Activated CD8-positive, alpha-beta T cell treated with anti-CD3 and anti-CD28 coated beads for 36 hours (primary cell): ENCODE results near the gene BCL7A. TPM values are rescaled to one million over a fixed set of nuclear protein-coding genes. Genes with fewer than 3 reads are reported as not detected.

Source experiments
- ATAC-seq: fragments of 200-7000 bp; cut with Tn5 transposase; one replicate; pipeline ENCODE4 v1.10.0; 2021; ENCODE audit warnings: mild to moderate bottlenecking, moderate library complexity
- CTCF ChIA-PET: fragments of 350-600 bp; sonication (Branson Sonifier 250); formaldehyde crosslinking; loops from one replicate; lab custom pipeline; 2021; ENCODE audit warnings: antibody characterized with exemption; lab: Charles Lee
- POLR2A ChIA-PET: fragments of 350-600 bp; sonication (Branson Sonifier 250); formaldehyde crosslinking; loops from one replicate; lab custom pipeline; 2021; ENCODE audit warnings: antibody characterized with exemption; lab: Charles Lee
- DNase-seq: peaks from one replicate; pipeline ENCODE4 v3.0.0-alpha.2; 2020
- H3K27ac Mint-ChIP-seq: one replicate; pipeline ENCODE4 v1.8.0; 2021; ENCODE audit warnings: mild to moderate bottlenecking, mixed read lengths
- H3K27me3 Mint-ChIP-seq: one replicate; pipeline ENCODE4 v1.8.0; 2021; ENCODE audit warnings: mixed read lengths
- H3K36me3 Mint-ChIP-seq: one replicate; pipeline ENCODE4 v1.8.0; 2021; ENCODE audit warnings: low read depth, mixed read lengths
- H3K4me1 Mint-ChIP-seq: one replicate; pipeline ENCODE4 v1.8.0; 2021; ENCODE audit warnings: low read depth, mixed read lengths
- H3K4me3 Mint-ChIP-seq: one replicate; pipeline ENCODE4 v1.8.0; 2021; ENCODE audit warnings: mild to moderate bottlenecking, moderate library complexity, mixed read lengths
- H3K9me3 Mint-ChIP-seq: one replicate; pipeline ENCODE4 v1.8.0; 2021; ENCODE audit warnings: mixed read lengths
- intact Hi-C: fragments of 100-400 bp; cut with micrococcal nuclease; formaldehyde crosslinking; loops from one replicate; pipeline ENCODE4 v1.10.0; 2022
- total RNA-seq, 2 experiments: library from RNA; stranded (reverse); gene quantifications; one replicate each; pipeline ENCODE4 v1.2.3, GENCODE V29; 2021
- TF ChIP-seq, protein P1 (sequence below): fragments of 200-600 bp; IDR thresholded peaks from one replicate; pipeline ENCODE4 v1.8.0; 2022; ENCODE audit warnings: antibody characterized with exemption, mild to moderate bottlenecking

Gene BCL7A
- total RNA-seq, 2 experiments from 2014 or later, result 6.7 to 7.3 TPM

DNA sequence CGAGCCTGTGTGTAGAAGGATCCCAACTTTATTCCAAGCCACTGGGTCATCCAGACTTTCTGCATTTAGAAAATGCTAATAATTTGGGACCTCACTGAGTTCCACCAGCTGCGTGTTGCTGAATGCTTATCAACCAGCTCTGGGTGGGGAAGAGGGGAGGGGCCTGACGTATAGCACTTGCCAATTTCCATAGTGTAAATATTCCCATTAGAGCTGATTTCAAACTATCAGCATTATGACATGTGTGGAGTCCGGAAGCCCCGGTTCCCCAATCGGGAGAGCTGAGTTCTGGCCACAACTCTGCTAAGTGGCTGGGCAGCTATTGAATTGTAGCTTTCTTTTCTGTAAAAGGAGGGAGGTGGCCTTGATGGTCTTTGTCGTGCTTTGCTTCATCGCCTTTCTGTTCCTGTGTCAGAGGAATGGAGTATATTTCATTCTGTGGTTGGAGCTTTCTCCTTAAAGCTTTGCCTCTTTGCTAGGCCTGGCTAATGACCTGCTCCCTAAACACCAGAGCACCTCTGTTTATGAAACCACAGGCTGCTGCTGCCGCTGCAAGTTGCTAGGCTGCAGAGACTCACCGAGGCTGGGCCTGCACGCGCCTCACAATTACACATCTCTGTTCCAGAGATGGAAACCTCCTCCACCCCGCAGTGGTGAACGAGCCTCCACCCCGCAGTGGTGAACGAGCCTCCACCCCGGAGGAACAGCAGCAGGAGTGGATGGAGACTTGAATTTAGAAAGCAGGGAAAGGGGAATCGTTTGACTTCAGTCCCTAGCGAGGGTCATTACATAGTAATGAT, 7.7 kb upstream of the BCL7A start:
- peak; percentile 31 for DNase-seq
- Mint-ChIP-seq H3K27ac (no peak overlapping the region), H3K27me3 (no peaks in the 10 kb centered on the region), H3K4me3 (no peak overlapping the region), H3K4me1 (no peaks in the 10 kb centered on the region), H3K9me3 (peaks cover 2% of the 10 kb centered on the region), H3K36me3 (no peaks in the 10 kb centered on the region)
- ChIA-PET CTCF (interaction anchor here (1.0 to 1.4 kb wide), 3 partner anchors 18 to 153 kb away, joined by 3 read pairs; no protein-coding TSS in a partner anchor), POLR2A (interaction anchor here (0.7 to 0.8 kb wide), 2 partner anchors 22 to 438 kb away, joined by 4 read pairs; no protein-coding TSS in a partner anchor)
- intact Hi-C loops, result no loop called here
- TF ChIP-seq, protein P1, sequence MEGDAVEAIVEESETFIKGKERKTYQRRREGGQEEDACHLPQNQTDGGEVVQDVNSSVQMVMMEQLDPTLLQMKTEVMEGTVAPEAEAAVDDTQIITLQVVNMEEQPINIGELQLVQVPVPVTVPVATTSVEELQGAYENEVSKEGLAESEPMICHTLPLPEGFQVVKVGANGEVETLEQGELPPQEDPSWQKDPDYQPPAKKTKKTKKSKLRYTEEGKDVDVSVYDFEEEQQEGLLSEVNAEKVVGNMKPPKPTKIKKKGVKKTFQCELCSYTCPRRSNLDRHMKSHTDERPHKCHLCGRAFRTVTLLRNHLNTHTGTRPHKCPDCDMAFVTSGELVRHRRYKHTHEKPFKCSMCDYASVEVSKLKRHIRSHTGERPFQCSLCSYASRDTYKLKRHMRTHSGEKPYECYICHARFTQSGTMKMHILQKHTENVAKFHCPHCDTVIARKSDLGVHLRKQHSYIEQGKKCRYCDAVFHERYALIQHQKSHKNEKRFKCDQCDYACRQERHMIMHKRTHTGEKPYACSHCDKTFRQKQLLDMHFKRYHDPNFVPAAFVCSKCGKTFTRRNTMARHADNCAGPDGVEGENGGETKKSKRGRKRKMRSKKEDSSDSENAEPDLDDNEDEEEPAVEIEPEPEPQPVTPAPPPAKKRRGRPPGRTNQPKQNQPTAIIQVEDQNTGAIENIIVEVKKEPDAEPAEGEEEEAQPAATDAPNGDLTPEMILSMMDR, result no peak
- peak; percentile 47 for ATAC-seq

DNA sequence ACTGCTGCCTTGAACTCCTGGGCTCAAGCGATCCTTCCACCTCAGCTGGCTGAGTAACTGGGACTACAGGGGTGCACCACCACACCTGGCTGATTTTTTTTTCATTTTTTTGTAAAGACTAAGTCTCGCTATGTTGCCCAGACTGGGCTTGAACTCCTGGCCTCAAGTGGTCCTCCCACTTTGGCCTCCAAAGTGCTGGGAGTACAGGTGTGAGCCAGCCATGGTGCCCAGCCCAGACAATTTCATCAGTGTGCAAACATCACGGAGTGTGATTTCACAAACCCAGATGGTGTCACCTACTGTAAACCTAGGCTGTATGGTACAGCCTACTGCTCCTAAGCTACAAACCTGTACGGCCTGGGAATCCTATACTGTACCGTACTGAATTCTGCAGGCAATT, 6.9 kb upstream of the BCL7A start:
- Mint-ChIP-seq H3K27ac (no peak overlapping the region), H3K36me3 (no peaks in the 10 kb centered on the region), H3K9me3 (peaks cover 2% of the 10 kb centered on the region), H3K27me3 (peaks cover 2% of the 10 kb centered on the region), H3K4me1 (no peaks in the 10 kb centered on the region), H3K4me3 (no peak overlapping the region)
- DNase-seq, result no peak
- POLR2A ChIA-PET, result interaction anchor here (0.7 kb wide), 1 partner anchor 439 kb away, joined by 4 read pairs; no protein-coding TSS in a partner anchor
- intact Hi-C loops, result no loop called here
- no peak for ATAC-seq
- TF ChIP-seq, protein P1, result no peak
- CTCF ChIA-PET, result interaction anchor here (1.4 kb wide), 1 partner anchor 17 kb away, joined by 3 read pairs; no protein-coding TSS in a partner anchor

DNA sequence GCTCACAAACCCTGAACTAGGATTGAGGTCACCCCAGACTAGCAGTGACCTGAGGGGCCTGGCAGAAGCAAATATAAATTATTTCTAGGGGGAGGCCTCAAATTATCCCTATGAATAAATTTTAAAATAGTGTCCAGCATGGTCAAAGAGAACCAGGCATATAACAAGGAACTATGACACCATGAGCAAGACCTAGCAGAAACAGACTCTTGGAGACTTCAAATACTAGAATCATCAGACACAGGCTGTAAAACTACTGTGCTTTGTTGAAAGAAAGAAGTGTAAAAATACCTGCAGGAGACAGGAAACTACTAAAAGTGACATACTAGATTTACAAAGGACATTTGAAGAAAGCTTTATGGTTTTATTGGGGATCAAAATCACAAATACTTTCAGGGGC, 3.2 kb upstream of the BCL7A start:
- no peak overlapping the region for H3K4me3 Mint-ChIP-seq
- H3K27ac Mint-ChIP-seq, result no peak overlapping the region
- DNase-seq (no peak), ATAC-seq (no peak)
- peaks cover 10% of the 10 kb centered on the region for H3K4me1 Mint-ChIP-seq
- TF ChIP-seq, protein P1, result no peak
- ChIA-PET POLR2A (interaction anchor here (0.6 kb wide), 1 partner anchor 712 kb away, joined by 3 read pairs; the partner anchor contains the start of gene HCAR1), CTCF (interaction anchor here (0.9 kb wide), 1 partner anchor 224 kb away, joined by 3 read pairs; no protein-coding TSS in a partner anchor)
- peaks cover 2% of the 10 kb centered on the region for H3K9me3 Mint-ChIP-seq
- peaks cover 2% of the 10 kb centered on the region for H3K36me3 Mint-ChIP-seq
- peaks cover 13% of the 10 kb centered on the region for H3K27me3 Mint-ChIP-seq
- intact Hi-C loops, result no loop called here

DNA sequence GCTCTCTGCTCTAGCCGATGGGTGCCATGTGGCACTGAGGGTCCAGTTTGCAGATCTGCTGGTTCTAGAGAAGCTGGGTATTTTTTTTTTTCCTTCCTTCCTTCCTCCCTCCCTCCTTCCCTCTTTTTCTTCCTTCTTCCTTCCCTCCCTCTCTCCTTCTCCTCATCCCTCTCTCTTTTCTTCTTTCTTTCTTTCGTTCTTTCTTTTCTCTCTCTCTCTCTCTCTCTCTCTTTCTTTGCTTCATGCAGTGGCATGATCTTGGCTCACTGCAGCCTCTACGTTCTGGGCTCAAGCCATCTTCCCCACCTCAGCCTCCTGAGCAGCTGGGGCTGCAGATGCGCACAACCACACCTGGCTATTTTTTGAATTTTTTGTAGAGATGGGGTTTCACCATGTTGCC, 2.7 kb upstream of the BCL7A start:
- Mint-ChIP-seq H3K27me3 (peaks cover 13% of the 10 kb centered on the region), H3K27ac (no peak overlapping the region), H3K4me1 (peaks cover 11% of the 10 kb centered on the region), H3K36me3 (peaks cover 2% of the 10 kb centered on the region), H3K4me3 (no peak overlapping the region), H3K9me3 (peaks cover 2% of the 10 kb centered on the region)
- ChIA-PET CTCF (interaction anchor here (0.9 kb wide), 1 partner anchor 225 kb away, joined by 3 read pairs; no protein-coding TSS in a partner anchor), POLR2A (interaction anchor here (0.6 kb wide), 1 partner anchor 712 kb away, joined by 3 read pairs; the partner anchor contains the start of gene HCAR1)
- DNase-seq, result no peak
- TF ChIP-seq, protein P1, result no peak
- intact Hi-C loops, result no loop called here
- ATAC-seq, result no peak
